ENCODE results near the gene AURKB. TPM values are rescaled to one million over a fixed set of nuclear protein-coding genes. Genes with fewer than 3 reads are reported as not detected.

Gene AURKB
- total and polyA plus RNA-seq, 2 of the 13 experiments (the other 11 are each of a cell fraction or from before 2014, with no cell fraction given): 29.5 to 75.3 TPM

DNA sequence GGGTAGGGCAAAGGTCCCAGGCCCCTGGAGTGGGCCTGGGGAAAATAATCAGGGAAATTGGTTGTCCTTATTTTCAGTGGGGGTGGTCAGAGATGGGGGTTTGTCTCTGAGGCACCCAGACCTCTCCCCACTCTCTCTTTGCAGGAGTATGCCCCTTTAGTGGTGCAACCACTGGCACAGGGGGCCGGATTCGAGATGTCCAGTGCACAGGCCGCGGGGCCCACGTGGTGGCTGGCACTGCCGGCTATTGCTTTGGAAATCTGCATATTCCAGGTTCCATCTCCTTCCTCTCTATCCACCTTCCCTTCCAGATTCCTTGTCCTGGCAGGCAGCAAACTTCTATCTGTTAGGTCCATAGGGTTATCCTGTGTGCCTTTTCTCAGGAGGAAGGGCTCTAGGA is 46.3 kb upstream of the AURKB start:
- CTCF ChIA-PET (ENCODE audit: low intra/inter-chr PET ratio, low total read pairs): no interaction called here
- no peak for FAIRE-seq
- peaks cover 7% of the 10 kb centered on the region for H3K79me2 ChIP-seq (ENCODE audit: insufficient read depth, low read length)

More for the DNA sequence above, 46.3 kb upstream of the AURKB start:
- no peaks in the 10 kb centered on the region for H3K4me1 ChIP-seq (ENCODE audit: insufficient read depth, low read length)
- intact Hi-C loops (cut with micrococcal nuclease; ENCODE audit: unreplicated experiment) (no loop called here), in situ Hi-C loops (cut with HindIII; ENCODE audit: extremely low pct_ligation_motif_present, low pct_unique_long_range_greater_than_20kb) (no loop called here)
- H3K9ac ChIP-seq (ENCODE audit: insufficient read depth, low read depth, low read length): no peak overlapping the region
- WGBS (ENCODE audit: low lambda C conversion rate): 97% methylated on average over 6 of the region's 6 CpGs
- ATAC-seq: no peak
- H3K27me3 ChIP-seq (ENCODE audit: control insufficient read depth in 1 of 2, insufficient read depth in 2 of 2, low read length in 2 of 2): no peaks in the 10 kb centered on the region
- H4K20me1 ChIP-seq (ENCODE audit: insufficient read depth, low read length): no peaks in the 10 kb centered on the region
- no peak overlapping the region for H3K4me2 ChIP-seq (ENCODE audit: low read depth, low read length)
- no peaks in the 10 kb centered on the region for H3K9me3 ChIP-seq (ENCODE audit: low read length)
- TF ChIP-seq HOXA5 (CRISPR knock-in tag; IDR thresholded peaks at IDR 0.05): no peak
- no peak for TF ChIP-seq CENPT (CRISPR knock-in tag; IDR thresholded peaks at IDR 0.05; ENCODE audit: low read depth)
- no peak for TF ChIP-seq ZNF615 (CRISPR knock-in tag; IDR thresholded peaks at IDR 0.05; ENCODE audit: borderline replicate concordance)
- no peak for TF ChIP-seq HNRNPUL1 (IDR thresholded peaks at IDR 0.05; ENCODE audit: low read depth, low read length)
- TF ChIP-seq JDP2 (CRISPR knock-in tag; IDR thresholded peaks at IDR 0.05; ENCODE audit: borderline replicate concordance): no peak
- no peak for TF ChIP-seq NONO (IDR thresholded peaks at IDR 0.05)
- no peak for TF ChIP-seq NONO (CRISPR knock-in tag; conservative IDR thresholded peaks at IDR 0.05)
- no peak for TF ChIP-seq ZKSCAN1 (IDR thresholded peaks at IDR 0.05; ENCODE audit: low read length)
- no peak for TF ChIP-seq HINFP (CRISPR knock-in tag; IDR thresholded peaks at IDR 0.05; ENCODE audit: low read depth)
- no peak for TF ChIP-seq ZNF343 (CRISPR knock-in tag; IDR thresholded peaks at IDR 0.05)
- TF ChIP-seq HNRNPL (IDR thresholded peaks at IDR 0.05; ENCODE audit: low read depth, low read length): no peak
- TF ChIP-seq CEBPB (IDR thresholded peaks at IDR 0.05; ENCODE audit: borderline replicate concordance, low read depth, low read length): no peak
- TF ChIP-seq ZNF614 (CRISPR knock-in tag; IDR thresholded peaks at IDR 0.05; ENCODE audit: borderline replicate concordance): no peak
- no peak for TF ChIP-seq PAWR (CRISPR knock-in tag; IDR thresholded peaks at IDR 0.05; ENCODE audit: borderline replicate concordance)
- TF ChIP-seq THAP9 (CRISPR knock-in tag; IDR thresholded peaks at IDR 0.05; ENCODE audit: borderline replicate concordance): no peak
- no peak for TF ChIP-seq RBAK (CRISPR knock-in tag; IDR thresholded peaks at IDR 0.05)
- no peak overlapping the region for H2AFZ ChIP-seq (ENCODE audit: low read length)
- POLR2A ChIA-PET: no interaction called here
- peaks cover 27 to 68% of the 10 kb centered on the region in 2 experiments for H3K36me3 ChIP-seq (replicated peaks in 1 of 2; ENCODE audit: control insufficient read depth in 1 of 2, insufficient read depth in 2 of 2, low read length in 2 of 2)
- BruUV-seq (replicated peaks): no TSS peak
- no peak overlapping the region for H3K27ac ChIP-seq (ENCODE audit: extremely low read length, insufficient read depth, low read length)
- DNase-seq (ENCODE audit: low spot score): no peak
- H3K4me3 ChIP-seq (replicated peaks in 1 of 3; ENCODE audit: insufficient read depth in 1 of 3, low read depth in 2 of 3, low read length in 3 of 3): no peak overlapping the region

Measured in HepG2 (cell line).